Epithelial cell of proximal tubule (primary cell): ENCODE results near the gene PCARE. TPM values are rescaled to one million over a fixed set of nuclear protein-coding genes. Genes with fewer than 3 reads are reported as not detected.

Source experiments
- DNase-seq: peaks from one replicate; pipeline ENCODE4 v3.0.0-alpha.2; 2011; ENCODE audit warnings: low read depth
- H3K4me3 ChIP-seq: 2 replicates; pipeline ENCODE4 v1.5.1; 2011; ENCODE audit warnings: low read depth, mild to moderate bottlenecking, low read length
- total RNA-seq: library from RNA; depleted of rRNA; stranded (reverse); fragments of >200 nt; gene quantifications from 2 replicates; pipeline ENCODE4 v1.2.3, GENCODE V29; 2015
- TF ChIP-seq, protein P1 (sequence below): conservative IDR thresholded peaks from 2 replicates; pipeline ENCODE4 v1.5.1; 2012; ENCODE audit warnings: low read depth, mild to moderate bottlenecking, low read length

PCARE gene
- total RNA-seq, 1 donor from 2014 or later: not detected

- TF ChIP-seq, protein P1, sequence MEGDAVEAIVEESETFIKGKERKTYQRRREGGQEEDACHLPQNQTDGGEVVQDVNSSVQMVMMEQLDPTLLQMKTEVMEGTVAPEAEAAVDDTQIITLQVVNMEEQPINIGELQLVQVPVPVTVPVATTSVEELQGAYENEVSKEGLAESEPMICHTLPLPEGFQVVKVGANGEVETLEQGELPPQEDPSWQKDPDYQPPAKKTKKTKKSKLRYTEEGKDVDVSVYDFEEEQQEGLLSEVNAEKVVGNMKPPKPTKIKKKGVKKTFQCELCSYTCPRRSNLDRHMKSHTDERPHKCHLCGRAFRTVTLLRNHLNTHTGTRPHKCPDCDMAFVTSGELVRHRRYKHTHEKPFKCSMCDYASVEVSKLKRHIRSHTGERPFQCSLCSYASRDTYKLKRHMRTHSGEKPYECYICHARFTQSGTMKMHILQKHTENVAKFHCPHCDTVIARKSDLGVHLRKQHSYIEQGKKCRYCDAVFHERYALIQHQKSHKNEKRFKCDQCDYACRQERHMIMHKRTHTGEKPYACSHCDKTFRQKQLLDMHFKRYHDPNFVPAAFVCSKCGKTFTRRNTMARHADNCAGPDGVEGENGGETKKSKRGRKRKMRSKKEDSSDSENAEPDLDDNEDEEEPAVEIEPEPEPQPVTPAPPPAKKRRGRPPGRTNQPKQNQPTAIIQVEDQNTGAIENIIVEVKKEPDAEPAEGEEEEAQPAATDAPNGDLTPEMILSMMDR: no peak
- H3K4me3 ChIP-seq: no peak overlapping the region
- no peak for DNase-seq
Observed at GRCh38 chr2:29075894-29076705, 1.8 kb upstream of the PCARE start.

- TF ChIP-seq, protein P1: no peak
- no peak for DNase-seq
- no peak overlapping the region for H3K4me3 ChIP-seq
Observed at GRCh38 chr2:29073933-29074332, 390 bp downstream of the PCARE start.

GRCh38 chr2:29072971-29073725 lies 1.2 kb downstream of the PCARE start:
- TF ChIP-seq, protein P1: no peak
- H3K4me3 ChIP-seq: no peak overlapping the region
- no peak for DNase-seq

- no peak for DNase-seq
- H3K4me3 ChIP-seq: no peak overlapping the region
- TF ChIP-seq, protein P1: no peak
Observed at GRCh38 chr2:29072251-29072650, 2.1 kb downstream of the PCARE start.

GRCh38 chr2:29071032-29071975 lies 3.0 kb downstream of the PCARE start:
- TF ChIP-seq, protein P1: no peak
- no peak for DNase-seq
- H3K4me3 ChIP-seq: no peak overlapping the region

- DNase-seq: no peak
- TF ChIP-seq, protein P1: no peak
- H3K4me3 ChIP-seq: no peak overlapping the region
Observed at GRCh38 chr2:29070526-29070925, 3.8 kb downstream of the PCARE start.
